ENCODE data around the gene XPNPEP3.
A peak's percentile ranks its signal among the peaks of the same experiment; 100 is the strongest.

XPNPEP3 gene

DNA sequence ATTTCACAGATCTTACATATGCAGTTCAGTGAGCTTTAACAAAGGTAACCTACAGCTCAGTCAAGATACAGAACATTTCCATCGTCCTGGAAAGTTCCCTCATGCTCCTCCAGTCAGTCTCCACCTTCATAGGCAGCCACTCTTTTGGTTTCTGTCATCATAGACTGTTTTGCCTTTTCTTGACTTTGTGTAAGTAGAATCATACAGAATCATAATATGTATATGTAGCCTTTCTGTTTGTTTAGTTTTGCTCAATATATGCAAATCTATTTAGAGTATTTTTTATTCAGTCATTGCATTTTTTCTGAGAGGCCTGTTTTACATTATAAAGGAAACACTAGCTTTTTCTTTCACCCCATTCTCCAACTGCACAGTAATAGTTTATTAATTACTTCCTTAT is 20.0 kb downstream of the XPNPEP3 start:
- DNase-seq (ENCODE audit: low read depth): no peak
- no peak overlapping the region for H3K4me3 ChIP-seq (ENCODE audit: control insufficient read depth, low read depth, low read length)
- TF ChIP-seq, protein P1, sequence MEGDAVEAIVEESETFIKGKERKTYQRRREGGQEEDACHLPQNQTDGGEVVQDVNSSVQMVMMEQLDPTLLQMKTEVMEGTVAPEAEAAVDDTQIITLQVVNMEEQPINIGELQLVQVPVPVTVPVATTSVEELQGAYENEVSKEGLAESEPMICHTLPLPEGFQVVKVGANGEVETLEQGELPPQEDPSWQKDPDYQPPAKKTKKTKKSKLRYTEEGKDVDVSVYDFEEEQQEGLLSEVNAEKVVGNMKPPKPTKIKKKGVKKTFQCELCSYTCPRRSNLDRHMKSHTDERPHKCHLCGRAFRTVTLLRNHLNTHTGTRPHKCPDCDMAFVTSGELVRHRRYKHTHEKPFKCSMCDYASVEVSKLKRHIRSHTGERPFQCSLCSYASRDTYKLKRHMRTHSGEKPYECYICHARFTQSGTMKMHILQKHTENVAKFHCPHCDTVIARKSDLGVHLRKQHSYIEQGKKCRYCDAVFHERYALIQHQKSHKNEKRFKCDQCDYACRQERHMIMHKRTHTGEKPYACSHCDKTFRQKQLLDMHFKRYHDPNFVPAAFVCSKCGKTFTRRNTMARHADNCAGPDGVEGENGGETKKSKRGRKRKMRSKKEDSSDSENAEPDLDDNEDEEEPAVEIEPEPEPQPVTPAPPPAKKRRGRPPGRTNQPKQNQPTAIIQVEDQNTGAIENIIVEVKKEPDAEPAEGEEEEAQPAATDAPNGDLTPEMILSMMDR (conservative IDR thresholded peaks at IDR 0.05; ENCODE audit: control insufficient read depth, insufficient read depth, low read depth, low read length): no peak

DNA sequence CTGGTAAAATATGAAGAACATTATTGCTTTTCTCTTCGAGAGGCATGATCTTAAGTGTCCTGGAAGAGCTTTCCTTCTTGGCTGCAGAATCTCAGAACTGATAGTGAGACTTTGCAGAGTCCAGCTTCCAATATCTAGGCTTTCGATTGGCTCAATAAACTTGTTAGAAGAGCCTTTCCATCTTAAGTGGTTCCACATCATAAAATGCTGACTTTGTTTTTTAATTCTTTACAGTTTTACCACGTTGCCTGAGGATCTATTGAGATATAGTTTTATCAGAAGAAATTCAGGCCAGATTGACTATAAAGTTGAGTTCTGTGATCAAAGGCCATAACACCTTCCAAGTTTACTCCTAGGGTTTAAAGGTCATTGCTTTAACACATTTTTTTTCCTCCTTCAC is 20.5 kb downstream of the XPNPEP3 start:
- no peak for DNase-seq (ENCODE audit: low read depth)
- no peak overlapping the region for H3K4me3 ChIP-seq (ENCODE audit: control insufficient read depth, low read depth, low read length)
- TF ChIP-seq, protein P1 (conservative IDR thresholded peaks at IDR 0.05; ENCODE audit: control insufficient read depth, insufficient read depth, low read depth, low read length): no peak

DNA sequence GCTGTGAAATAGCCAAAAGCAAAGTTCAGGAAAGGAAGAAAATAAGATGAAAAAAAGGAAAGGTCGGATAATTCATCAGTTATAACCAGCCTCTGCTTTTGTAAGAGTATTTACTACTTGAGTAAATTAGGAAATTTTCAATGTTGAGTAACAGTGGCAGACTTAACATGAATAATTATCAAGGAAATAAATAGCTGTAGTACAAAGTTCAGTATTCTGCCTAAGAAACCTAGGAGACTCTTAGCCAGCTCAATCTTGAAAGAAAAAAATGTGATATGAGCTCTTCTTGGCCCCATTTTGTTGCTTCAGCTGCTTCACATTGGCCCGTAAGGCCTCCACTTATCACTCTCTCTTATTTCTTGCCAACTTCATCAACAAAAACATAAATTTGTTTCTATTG is 22.0 kb downstream of the XPNPEP3 start:
- DNase-seq (ENCODE audit: low read depth): no peak
- TF ChIP-seq, protein P1 (conservative IDR thresholded peaks at IDR 0.05; ENCODE audit: control insufficient read depth, insufficient read depth, low read depth, low read length): no peak

DNA sequence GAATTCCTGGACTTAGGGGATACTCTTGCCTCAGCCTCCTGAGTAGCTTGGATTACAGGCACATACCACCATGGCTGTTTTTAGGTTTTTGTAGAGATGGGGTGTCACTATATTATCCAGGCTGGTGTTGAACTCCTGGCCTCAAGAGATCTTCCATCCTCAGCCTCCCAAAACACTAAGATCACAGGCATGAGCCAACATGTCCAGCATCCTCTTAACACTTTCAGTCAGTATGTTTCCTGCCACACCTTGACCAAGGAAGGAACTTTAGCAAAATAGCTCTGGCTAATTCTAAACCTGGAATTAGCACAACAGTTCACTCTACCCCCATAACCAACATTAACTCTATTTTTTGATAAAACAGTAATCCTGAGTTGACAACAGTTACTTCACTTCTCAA is 32.2 kb downstream of the XPNPEP3 start:
- H3K4me3 ChIP-seq (ENCODE audit: control insufficient read depth, low read depth, low read length): no peak overlapping the region
- no peak for DNase-seq (ENCODE audit: low read depth)
- TF ChIP-seq, protein P1 (conservative IDR thresholded peaks at IDR 0.05; ENCODE audit: control insufficient read depth, insufficient read depth, low read depth, low read length): no peak

More for the DNA sequence above, 22.0 kb downstream of the XPNPEP3 start:
- no peak overlapping the region for H3K4me3 ChIP-seq (ENCODE audit: control insufficient read depth, low read depth, low read length)

DNA sequence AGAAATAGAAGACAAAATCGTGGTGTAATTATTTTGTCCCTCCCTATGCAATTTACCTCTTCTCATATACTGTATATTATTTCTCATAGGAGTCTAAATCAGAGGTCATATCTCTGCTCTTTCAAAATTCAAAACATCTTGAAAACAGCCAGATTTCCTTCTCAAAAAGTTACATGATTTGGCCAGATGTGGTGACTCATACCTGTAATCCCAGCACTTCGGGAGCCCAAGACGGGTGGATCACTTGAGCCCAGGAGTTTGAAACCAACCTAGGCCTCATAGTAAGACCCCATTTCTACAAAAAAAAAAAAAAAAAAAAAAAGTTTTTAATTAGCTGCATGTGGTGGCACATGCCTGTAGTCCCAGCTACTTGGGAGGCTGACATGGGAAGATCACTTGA is 33.9 kb downstream of the XPNPEP3 start:
- DNase-seq (ENCODE audit: low read depth): peak; percentile 73
- TF ChIP-seq, protein P1 (conservative IDR thresholded peaks at IDR 0.05; ENCODE audit: control insufficient read depth, insufficient read depth, low read depth, low read length): no peak
- H3K4me3 ChIP-seq (ENCODE audit: control insufficient read depth, low read depth, low read length): no peak overlapping the region

DNA sequence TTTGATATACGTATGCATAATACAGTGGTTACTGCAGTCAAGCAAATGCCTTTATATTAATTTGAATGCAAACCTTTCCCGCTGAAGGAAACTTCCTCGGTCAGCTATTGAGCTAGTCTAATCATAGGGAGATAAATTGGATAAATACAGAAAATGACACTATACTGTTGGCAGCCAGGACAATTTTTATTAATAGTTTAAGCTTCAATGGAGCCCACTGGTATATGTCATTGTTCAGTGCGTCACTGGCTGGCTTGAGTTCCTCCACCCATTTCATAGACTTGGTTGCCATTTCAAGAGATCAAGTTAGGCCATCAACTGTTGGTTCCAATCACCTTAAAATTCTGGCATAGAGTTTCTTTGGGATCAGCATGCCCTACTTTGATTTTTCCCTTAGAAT is 37.5 kb downstream of the XPNPEP3 start:
- H3K4me3 ChIP-seq (ENCODE audit: control insufficient read depth, low read depth, low read length): no peak overlapping the region
- TF ChIP-seq, protein P1 (conservative IDR thresholded peaks at IDR 0.05; ENCODE audit: control insufficient read depth, insufficient read depth, low read depth, low read length): no peak
- DNase-seq (ENCODE audit: low read depth): no peak

DNA sequence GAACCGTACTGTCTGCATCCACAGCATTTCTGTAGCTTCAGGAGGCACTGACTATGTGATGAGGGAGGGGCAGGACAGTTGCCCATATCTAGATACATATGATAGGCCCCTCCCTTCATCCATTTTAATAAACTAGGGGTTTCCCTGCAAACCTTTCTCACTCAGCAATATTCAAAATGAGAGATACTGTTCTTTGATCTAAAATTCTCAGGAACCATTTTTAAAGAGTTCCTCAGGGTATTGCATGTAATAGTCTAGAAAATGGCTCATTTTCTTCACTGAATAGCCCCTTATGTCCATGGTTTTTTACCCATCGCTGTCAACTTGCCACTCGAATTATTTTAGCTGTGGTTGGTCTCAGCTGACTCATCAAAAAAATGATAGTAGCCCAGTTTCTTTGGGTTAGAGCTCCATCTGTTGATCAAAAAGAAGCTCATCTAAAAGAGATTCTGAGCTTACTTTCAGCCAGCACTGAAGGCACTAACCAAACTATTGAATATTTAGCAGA is 42.0 kb downstream of the XPNPEP3 start:
- TF ChIP-seq, protein P1 (conservative IDR thresholded peaks at IDR 0.05; ENCODE audit: control insufficient read depth, insufficient read depth, low read depth, low read length): peak; percentile 60
- peak; percentile 68 for DNase-seq (ENCODE audit: low read depth)
- no peak overlapping the region for H3K4me3 ChIP-seq (ENCODE audit: control insufficient read depth, low read depth, low read length)
